HEK293T (cell line): ENCODE measurements around the gene SARM1.

ENCODE experiments used
- ARNT ChIP-seq: fragments of 450-650 bp; IDR thresholded peaks from 2 replicates; pipeline ENCODE4 v1.6.1; 2017; ENCODE audit warnings: mild to moderate bottlenecking
- FOXK2 ChIP-seq: fragments of 450-650 bp; IDR thresholded peaks from 2 replicates; pipeline ENCODE4 v1.6.1; 2016; ENCODE audit warnings: mild to moderate bottlenecking

- TF ChIP-seq ARNT (no peak), FOXK2 (no peak)
Measured at GRCh38 chr17:28425206-28425605, 53.7 kb downstream of the SARM1 start.
